Epithelial cell of esophagus (primary cell): ENCODE measurements around the gene KIF2A.
A peak's percentile ranks its signal among the peaks of the same experiment; 100 is the strongest.
"Not testable (repeated sequence)": the region's sequence is repeated elsewhere in the genome, so short reads cannot be mapped to it uniquely, and the experiment has no call there.

Experiments
- DNase-seq: peaks from one replicate; pipeline ENCODE4 v3.0.0; 2010; ENCODE audit warnings: low read depth
- H3K4me3 ChIP-seq: 2 replicates; pipeline ENCODE4 v1.5.1; 2011; ENCODE audit warnings: mild to moderate bottlenecking, low read length, control low read depth
- TF ChIP-seq, protein P1 (sequence below): IDR thresholded peaks from 2 replicates; pipeline ENCODE4 v1.5.1; 2011; ENCODE audit warnings: low read depth, mild to moderate bottlenecking, low read length, control low read depth, inconsistent platforms; ENCODE audit not compliant: insufficient read depth; ENCODE audit errors: missing control alignments

KIF2A gene

DNA sequence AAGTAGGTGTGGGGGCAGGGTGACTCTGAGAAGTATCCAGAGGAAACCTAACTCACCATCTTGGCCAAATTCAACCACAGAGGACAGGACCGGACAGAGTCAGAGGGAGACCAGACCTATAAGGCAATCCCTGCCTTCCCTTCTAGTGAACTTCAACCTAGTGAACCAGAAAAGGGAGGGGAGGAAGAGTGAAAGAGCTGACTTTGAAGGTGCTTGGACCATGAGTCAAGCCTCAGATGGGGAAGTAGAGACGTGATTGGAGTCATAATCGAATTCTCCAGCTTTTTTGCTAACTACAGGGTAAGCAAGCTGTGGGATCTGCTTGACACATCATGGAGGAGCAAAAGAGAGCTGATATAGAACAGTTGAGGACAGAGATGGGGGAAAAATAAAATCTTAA, 18.8 kb upstream of the KIF2A start:
- peak; percentile 37 for DNase-seq
- TF ChIP-seq, protein P1, sequence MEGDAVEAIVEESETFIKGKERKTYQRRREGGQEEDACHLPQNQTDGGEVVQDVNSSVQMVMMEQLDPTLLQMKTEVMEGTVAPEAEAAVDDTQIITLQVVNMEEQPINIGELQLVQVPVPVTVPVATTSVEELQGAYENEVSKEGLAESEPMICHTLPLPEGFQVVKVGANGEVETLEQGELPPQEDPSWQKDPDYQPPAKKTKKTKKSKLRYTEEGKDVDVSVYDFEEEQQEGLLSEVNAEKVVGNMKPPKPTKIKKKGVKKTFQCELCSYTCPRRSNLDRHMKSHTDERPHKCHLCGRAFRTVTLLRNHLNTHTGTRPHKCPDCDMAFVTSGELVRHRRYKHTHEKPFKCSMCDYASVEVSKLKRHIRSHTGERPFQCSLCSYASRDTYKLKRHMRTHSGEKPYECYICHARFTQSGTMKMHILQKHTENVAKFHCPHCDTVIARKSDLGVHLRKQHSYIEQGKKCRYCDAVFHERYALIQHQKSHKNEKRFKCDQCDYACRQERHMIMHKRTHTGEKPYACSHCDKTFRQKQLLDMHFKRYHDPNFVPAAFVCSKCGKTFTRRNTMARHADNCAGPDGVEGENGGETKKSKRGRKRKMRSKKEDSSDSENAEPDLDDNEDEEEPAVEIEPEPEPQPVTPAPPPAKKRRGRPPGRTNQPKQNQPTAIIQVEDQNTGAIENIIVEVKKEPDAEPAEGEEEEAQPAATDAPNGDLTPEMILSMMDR, result no peak
- H3K4me3 ChIP-seq, result no peak overlapping the region

DNA sequence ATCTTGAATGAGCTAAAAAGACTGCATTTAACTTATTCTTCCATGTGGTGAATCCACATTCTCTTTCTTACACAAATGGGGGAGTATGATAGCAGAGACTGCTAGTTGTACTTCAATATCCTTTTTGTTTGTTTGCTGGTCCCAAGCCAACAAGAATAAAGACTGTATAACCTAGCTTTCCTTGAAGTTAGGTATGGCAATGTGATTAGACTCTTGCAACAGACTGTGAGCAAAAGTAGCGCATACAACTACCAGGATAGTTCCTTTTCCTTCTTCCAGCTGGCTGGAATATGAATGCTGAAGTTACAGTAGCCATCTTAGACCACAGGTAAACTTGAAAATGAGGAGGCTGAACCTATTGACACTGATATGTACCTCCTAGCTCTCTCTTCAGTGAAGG, 17.9 kb upstream of the KIF2A start:
- TF ChIP-seq, protein P1, result no peak
- no peak overlapping the region for H3K4me3 ChIP-seq

DNA sequence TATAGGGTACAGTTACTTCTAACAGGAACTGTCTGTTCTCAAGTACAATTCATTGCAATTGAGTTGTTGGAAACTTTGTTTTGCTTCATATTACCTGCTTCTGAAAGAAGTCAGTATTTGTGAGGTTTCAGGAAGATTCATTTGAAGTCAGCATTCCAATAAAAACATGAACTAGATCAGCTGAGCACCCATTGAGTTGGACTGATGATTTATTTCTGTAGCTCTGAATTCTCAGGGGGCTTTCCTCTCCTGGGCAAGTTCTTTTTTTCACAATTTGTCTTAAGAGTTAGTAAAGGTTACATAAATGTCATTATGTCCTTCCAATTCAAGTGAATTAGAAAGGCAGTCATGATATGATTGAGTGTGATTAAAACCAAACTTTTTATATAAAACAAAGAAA, 16.2 kb upstream of the KIF2A start:
- no peak for DNase-seq
- no peak overlapping the region for H3K4me3 ChIP-seq
- TF ChIP-seq, protein P1, result no peak

More for the DNA sequence above, 17.9 kb upstream of the KIF2A start:
- no peak for DNase-seq

DNA sequence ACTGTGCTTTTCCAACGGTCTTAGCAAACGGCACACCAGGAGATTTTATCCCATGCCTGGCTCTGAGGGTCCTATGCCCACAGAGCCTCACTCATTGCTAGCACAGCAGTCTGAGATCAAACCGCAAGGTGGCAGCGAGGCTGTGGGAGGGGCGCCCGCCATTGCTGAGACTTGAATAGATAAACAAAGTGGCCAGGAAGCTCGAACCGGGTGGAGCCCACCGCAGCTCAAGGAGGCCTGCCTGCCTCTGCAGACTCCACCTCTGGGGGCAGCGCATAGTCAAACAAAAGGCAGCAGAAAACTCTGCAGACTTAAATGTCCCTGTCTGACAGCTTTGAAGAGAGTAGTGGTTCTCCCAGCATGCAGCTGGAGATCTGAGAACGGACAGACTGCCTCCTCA, 14.2 kb upstream of the KIF2A start:
- DNase-seq, result not testable (repeated sequence)

DNA sequence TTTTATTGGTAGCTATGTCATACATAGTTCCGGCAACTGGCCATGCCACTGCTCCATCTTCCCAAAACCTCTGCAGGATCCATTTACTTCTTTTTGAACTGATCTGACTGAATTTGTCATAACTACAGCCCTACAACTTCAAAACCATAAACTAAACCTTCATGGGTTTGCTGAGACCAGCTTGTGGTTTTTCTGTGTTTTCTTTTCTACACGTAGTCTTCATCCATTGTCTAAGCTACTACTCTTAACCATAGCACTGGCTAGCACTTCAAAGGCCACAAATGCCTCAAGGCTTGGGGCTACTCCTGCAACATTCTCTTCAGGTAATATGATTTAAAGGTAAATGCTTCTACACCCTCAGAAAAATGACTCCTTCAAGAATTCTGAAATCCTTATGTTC, 9.0 kb upstream of the KIF2A start:
- no peak overlapping the region for H3K4me3 ChIP-seq
- TF ChIP-seq, protein P1, result no peak
- DNase-seq, result no peak

More for the DNA sequence above, 14.2 kb upstream of the KIF2A start:
- not testable (repeated sequence) for H3K4me3 ChIP-seq

DNA sequence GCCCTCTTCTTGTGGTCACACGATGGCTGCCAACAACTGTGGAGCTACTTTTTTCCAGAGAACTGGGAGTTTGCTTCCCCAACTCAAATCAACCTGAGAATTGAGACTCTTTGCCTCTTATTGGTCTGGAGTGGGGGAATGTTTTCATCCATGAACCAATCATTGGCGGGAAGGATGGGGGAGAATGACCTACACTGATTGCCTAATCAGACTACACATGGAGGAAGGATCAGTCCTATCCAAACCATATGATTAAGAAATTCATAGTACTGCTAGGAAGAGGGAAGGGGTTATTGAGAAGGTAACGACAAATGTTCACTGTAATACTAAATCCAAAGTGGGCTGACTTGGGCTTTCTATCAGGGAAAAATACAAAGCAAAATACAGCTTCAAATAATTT, 7.9 kb upstream of the KIF2A start:
- no peak overlapping the region for H3K4me3 ChIP-seq
- TF ChIP-seq, protein P1, result no peak
- DNase-seq, result no peak

DNA sequence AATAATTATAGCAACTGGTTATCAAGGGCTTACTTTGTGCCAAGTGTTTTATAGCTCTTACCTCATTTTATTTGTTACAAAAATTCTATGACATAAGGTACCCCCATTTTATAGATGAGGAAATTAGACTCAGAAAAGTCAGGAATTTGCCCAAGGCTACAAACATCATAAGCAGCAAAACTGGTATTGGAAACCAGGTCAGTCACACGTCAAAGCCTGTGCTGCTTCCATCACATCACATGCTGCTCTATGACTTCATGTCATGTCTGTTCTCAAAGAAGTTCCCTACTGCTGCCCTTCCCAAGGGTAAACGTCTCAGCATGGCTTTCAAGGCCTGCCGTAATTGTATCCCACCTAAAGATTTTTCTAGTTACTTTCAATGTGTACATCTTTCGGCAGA, 6.9 kb upstream of the KIF2A start:
- TF ChIP-seq, protein P1, result no peak
- no peak overlapping the region for H3K4me3 ChIP-seq
- peak; percentile 51 for DNase-seq

DNA sequence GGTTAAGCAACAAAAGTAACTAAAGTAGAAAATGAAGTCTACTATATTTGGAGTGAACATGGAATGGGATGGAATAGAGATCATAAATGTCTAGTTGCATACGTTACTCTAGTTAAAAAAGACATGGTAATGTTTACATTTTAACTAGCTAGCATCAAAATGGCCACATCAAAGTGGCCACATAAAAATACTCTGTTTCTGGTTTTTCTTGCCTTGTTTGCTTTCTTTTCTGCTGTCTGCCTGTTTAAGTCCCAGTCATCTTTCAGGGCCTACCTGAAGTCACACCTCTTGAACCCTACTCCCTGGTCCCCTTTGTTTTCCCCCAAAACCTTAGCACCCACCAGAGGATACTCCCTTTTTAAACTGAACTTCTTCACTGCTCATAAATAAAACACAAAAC, 6.4 kb upstream of the KIF2A start:
- no peak overlapping the region for H3K4me3 ChIP-seq
- no peak for DNase-seq
- TF ChIP-seq, protein P1, result no peak
